Measurements from ENCODE around the gene PRRC2B. TPM values are rescaled to one million over a fixed set of nuclear protein-coding genes. Genes with fewer than 3 reads are reported as not detected.

Gene PRRC2B
- total RNA-seq, 1 donor from 2014 or later = 505 TPM

GRCh38 chr9:131530920-131531832 lies 137.3 kb downstream of the PRRC2B start, which contains the start of gene UCK1:
Gene UCK1 (minus strand): TSS chr9:131531263. CDS start chr9:131531174, 89 bp downstream.
- H3K27ac Mint-ChIP-seq = peak within 1 kb of the TSS; percentile 67
- no peaks in the 10 kb centered on the region for H3K9me3 Mint-ChIP-seq
- peaks cover 14% of the 10 kb centered on the region for H3K36me3 Mint-ChIP-seq
- peaks cover 7% of the 10 kb centered on the region for H3K4me1 Mint-ChIP-seq
- no peak for TF ChIP-seq CTCF (IDR thresholded peaks at IDR 0.05; ENCODE audit: unreplicated experiment)
- no peaks in the 10 kb centered on the region for H3K27me3 Mint-ChIP-seq (ENCODE audit: low read depth)
- H3K4me3 Mint-ChIP-seq = peak within 1 kb of the TSS; percentile 80
- DNase-seq (ENCODE audit: low spot score in 2 of 2, unreplicated experiment in 2 of 2) = peak; percentile 75 to 78

DNA sequence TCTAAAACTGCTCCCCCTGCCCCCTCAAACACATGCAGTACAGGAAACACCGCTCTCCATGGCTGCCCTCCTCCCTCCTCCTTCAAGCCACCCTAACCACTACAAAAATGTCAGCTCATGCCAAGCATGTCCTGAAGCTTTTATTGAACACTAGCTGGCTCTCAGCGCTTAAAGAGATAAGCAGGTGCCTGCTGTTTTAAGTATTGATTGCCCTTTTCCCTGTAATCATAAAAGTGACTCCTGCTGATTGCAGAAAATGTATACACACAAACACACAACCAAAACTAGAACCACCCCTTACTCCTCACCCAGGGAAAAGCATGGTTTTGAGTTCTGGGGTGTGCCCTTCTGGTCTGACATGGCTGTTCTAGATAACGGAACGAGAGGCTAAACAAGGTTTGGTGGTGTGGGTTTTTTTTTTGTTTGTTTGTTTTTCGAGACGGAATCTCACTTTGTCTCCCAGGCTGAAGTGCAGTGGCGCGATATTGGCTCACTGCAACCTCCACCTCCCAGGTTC lies 140.9 kb downstream of the PRRC2B start:
- H3K4me3 Mint-ChIP-seq = no peak overlapping the region
- no peaks in the 10 kb centered on the region for H3K9me3 Mint-ChIP-seq
- DNase-seq (ENCODE audit: low spot score in 2 of 2, unreplicated experiment in 2 of 2) = no peak
- no peaks in the 10 kb centered on the region for H3K36me3 Mint-ChIP-seq
- H3K4me1 Mint-ChIP-seq = peaks cover 6% of the 10 kb centered on the region
- H3K27me3 Mint-ChIP-seq (ENCODE audit: low read depth) = no peaks in the 10 kb centered on the region
- TF ChIP-seq CTCF (IDR thresholded peaks at IDR 0.05; ENCODE audit: unreplicated experiment) = no peak
- no peak overlapping the region for H3K27ac Mint-ChIP-seq

GRCh38 chr9:131537946-131538345 lies 144.1 kb downstream of the PRRC2B start:
- peaks cover 7% of the 10 kb centered on the region for H3K9me3 Mint-ChIP-seq
- H3K4me1 Mint-ChIP-seq = no peaks in the 10 kb centered on the region
- TF ChIP-seq CTCF (IDR thresholded peaks at IDR 0.05; ENCODE audit: unreplicated experiment) = no peak
- no peak overlapping the region for H3K4me3 Mint-ChIP-seq
- no peak overlapping the region for H3K27ac Mint-ChIP-seq
- H3K36me3 Mint-ChIP-seq = no peaks in the 10 kb centered on the region
- no peaks in the 10 kb centered on the region for H3K27me3 Mint-ChIP-seq (ENCODE audit: low read depth)
- no peak for DNase-seq (ENCODE audit: low spot score in 2 of 2, unreplicated experiment in 2 of 2)

GRCh38 chr9:131539223-131539923 lies 145.5 kb downstream of the PRRC2B start:
- Mint-ChIP-seq H3K9me3 (peaks cover 15% of the 10 kb centered on the region), H3K27me3 (ENCODE audit: low read depth) (no peaks in the 10 kb centered on the region), H3K4me1 (no peaks in the 10 kb centered on the region), H3K36me3 (peaks cover 6% of the 10 kb centered on the region), H3K27ac (no peak overlapping the region), H3K4me3 (no peak overlapping the region)
- no peak for TF ChIP-seq CTCF (IDR thresholded peaks at IDR 0.05; ENCODE audit: unreplicated experiment)
- DNase-seq (ENCODE audit: low spot score in 2 of 2, unreplicated experiment in 2 of 2) = no peak

- peaks cover 18% of the 10 kb centered on the region for H3K9me3 Mint-ChIP-seq
- DNase-seq (ENCODE audit: low spot score in 2 of 2, unreplicated experiment in 2 of 2) = no peak
- peaks cover 8% of the 10 kb centered on the region for H3K36me3 Mint-ChIP-seq
- H3K4me1 Mint-ChIP-seq = no peaks in the 10 kb centered on the region
- H3K27me3 Mint-ChIP-seq (ENCODE audit: low read depth) = peaks cover 14% of the 10 kb centered on the region
- no peak for TF ChIP-seq CTCF (IDR thresholded peaks at IDR 0.05; ENCODE audit: unreplicated experiment)
- no peak overlapping the region for H3K4me3 Mint-ChIP-seq
- no peak overlapping the region for H3K27ac Mint-ChIP-seq
These were observed 149.3 kb downstream of the PRRC2B start for GRCh38 chr9:131543141-131543540.

Data from mesothelial cell of epicardium (in vitro differentiated cells).